Nephron (organoid): Measurements from ENCODE around the gene CHRM4.

Experiments used
- H3K27ac Mint-ChIP-seq, 3 experiments: 2 replicates each; pipeline ENCODE4 v1.8.0; 2020; ENCODE audit warnings: mixed read lengths in 3 of 3, mild to moderate bottlenecking in 2 of 3, moderate library complexity in 1 of 3
- H3K27me3 Mint-ChIP-seq: 2 replicates; pipeline ENCODE4 v1.8.0; 2021; ENCODE audit warnings: low read depth, mild to moderate bottlenecking, moderate library complexity, mixed read lengths
- H3K36me3 Mint-ChIP-seq: 2 replicates; pipeline ENCODE4 v1.8.0; 2020; ENCODE audit warnings: low read depth, mixed read lengths
- H3K4me1 Mint-ChIP-seq: 2 replicates; pipeline ENCODE4 v1.8.0; 2020; ENCODE audit warnings: mixed read lengths
- H3K4me3 Mint-ChIP-seq, 3 experiments: 2 replicates each; pipeline ENCODE4 v1.8.0; 2020; ENCODE audit warnings: mild to moderate bottlenecking in 3 of 3, mixed read lengths in 3 of 3, moderate library complexity in 2 of 3
- H3K9me3 Mint-ChIP-seq: 2 replicates; pipeline ENCODE4 v1.8.0; 2020; ENCODE audit warnings: mixed read lengths
- TF ChIP-seq, protein P1 (sequence below), 3 experiments: fragments of 200-600 bp; sonication (generic); IDR thresholded peaks; one replicate each; pipeline ENCODE4 v1.5.0; 2021; ENCODE audit warnings: antibody characterized with exemption in 3 of 3; ENCODE audit not compliant: unreplicated experiment in 3 of 3

The CHRM4 gene

DNA sequence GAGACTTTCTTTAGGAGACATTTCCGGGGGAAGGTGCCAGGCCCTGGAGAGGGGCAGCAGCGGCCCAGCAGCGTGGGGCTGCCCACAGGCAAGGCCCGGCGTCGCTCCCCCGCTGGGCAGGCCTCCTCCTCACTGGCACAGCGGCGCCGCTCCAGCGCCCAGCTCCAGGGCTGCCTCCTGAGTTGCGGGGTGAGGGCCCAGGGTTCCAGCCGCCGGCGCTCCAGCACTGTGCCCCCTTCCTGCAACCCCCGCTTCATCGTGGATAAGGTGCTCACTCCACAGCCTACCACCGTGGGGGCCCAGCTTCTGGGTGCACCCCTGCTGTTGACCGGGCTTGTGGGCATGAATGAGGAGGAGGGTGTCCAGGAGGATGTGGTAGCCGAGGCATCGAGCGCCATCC lies 25.3 kb downstream of the CHRM4 start:
- H3K9me3 Mint-ChIP-seq, result no peaks in the 10 kb centered on the region

DNA sequence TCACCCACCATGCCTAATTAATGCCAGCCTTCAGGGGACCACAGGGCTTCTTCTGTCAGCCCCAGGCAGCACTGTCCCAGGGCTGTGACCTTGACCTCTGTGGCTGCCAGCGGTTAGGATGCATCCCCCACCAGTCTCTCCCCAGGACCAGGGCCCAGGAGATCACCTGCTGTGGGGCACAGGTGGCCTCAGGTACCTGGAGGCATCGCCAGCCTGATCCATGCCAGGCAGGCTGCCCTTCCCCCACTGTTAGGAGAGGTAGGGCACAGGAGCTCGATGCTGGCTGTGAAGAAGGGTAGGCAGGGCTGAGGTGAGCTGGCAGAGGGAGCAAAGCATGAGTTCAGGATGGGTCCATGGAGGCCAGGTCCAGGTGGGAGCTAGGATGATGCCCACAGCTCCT lies 26.8 kb downstream of the CHRM4 start:
- no peaks in the 10 kb centered on the region for H3K9me3 Mint-ChIP-seq
- peaks cover 59% of the 10 kb centered on the region for H3K4me1 Mint-ChIP-seq
- peak overlapping the region in 1 of 3 experiments; percentile 61 for H3K27ac Mint-ChIP-seq
- H3K4me3 Mint-ChIP-seq, result peak overlapping the region in 1 of 3 experiments; percentile 29
- H3K27me3 Mint-ChIP-seq, result no peaks in the 10 kb centered on the region
- H3K36me3 Mint-ChIP-seq, result peaks cover 7% of the 10 kb centered on the region
- TF ChIP-seq, protein P1, sequence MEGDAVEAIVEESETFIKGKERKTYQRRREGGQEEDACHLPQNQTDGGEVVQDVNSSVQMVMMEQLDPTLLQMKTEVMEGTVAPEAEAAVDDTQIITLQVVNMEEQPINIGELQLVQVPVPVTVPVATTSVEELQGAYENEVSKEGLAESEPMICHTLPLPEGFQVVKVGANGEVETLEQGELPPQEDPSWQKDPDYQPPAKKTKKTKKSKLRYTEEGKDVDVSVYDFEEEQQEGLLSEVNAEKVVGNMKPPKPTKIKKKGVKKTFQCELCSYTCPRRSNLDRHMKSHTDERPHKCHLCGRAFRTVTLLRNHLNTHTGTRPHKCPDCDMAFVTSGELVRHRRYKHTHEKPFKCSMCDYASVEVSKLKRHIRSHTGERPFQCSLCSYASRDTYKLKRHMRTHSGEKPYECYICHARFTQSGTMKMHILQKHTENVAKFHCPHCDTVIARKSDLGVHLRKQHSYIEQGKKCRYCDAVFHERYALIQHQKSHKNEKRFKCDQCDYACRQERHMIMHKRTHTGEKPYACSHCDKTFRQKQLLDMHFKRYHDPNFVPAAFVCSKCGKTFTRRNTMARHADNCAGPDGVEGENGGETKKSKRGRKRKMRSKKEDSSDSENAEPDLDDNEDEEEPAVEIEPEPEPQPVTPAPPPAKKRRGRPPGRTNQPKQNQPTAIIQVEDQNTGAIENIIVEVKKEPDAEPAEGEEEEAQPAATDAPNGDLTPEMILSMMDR (IDR thresholded peaks at IDR 0.05; ENCODE audit: unreplicated experiment in 3 of 3), result no peak

More for the DNA sequence above, 25.3 kb downstream of the CHRM4 start:
- Mint-ChIP-seq H3K4me3 (no peak overlapping the region), H3K27ac (no peak overlapping the region), H3K27me3 (no peaks in the 10 kb centered on the region), H3K4me1 (peaks cover 59% of the 10 kb centered on the region), H3K36me3 (peaks cover 11% of the 10 kb centered on the region)
- TF ChIP-seq, protein P1 (IDR thresholded peaks at IDR 0.05; ENCODE audit: unreplicated experiment in 3 of 3), result no peak

DNA sequence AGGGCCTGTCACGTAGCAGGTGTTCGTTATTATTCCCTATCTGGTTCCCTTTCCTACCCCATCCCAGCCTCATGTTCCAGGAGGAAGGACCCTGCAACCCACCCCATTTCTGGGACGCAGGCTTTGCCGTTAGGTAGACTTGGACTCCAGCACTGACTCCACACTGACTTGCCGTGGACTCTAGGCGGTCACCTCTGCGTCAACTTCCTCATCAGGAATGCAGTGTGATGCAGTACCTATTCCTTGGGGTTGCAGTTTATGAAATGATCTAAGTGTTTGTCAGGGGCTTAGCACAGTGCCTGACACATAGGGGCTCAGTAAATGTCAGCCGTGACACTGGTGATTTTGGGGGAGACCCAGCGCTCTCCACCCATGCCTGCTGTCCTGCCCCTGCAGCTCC lies 27.5 kb downstream of the CHRM4 start:
- peaks cover 53% of the 10 kb centered on the region for H3K4me1 Mint-ChIP-seq
- H3K9me3 Mint-ChIP-seq, result no peaks in the 10 kb centered on the region
- peak overlapping the region in 2 of 3 experiments; percentile 23 to 69 for H3K4me3 Mint-ChIP-seq
- peak overlapping the region; percentile 32 to 70 (median 54) for H3K27ac Mint-ChIP-seq
- no peaks in the 10 kb centered on the region for H3K27me3 Mint-ChIP-seq
- TF ChIP-seq, protein P1 (IDR thresholded peaks at IDR 0.05; ENCODE audit: unreplicated experiment in 3 of 3), result no peak
- H3K36me3 Mint-ChIP-seq, result peaks cover 4% of the 10 kb centered on the region

DNA sequence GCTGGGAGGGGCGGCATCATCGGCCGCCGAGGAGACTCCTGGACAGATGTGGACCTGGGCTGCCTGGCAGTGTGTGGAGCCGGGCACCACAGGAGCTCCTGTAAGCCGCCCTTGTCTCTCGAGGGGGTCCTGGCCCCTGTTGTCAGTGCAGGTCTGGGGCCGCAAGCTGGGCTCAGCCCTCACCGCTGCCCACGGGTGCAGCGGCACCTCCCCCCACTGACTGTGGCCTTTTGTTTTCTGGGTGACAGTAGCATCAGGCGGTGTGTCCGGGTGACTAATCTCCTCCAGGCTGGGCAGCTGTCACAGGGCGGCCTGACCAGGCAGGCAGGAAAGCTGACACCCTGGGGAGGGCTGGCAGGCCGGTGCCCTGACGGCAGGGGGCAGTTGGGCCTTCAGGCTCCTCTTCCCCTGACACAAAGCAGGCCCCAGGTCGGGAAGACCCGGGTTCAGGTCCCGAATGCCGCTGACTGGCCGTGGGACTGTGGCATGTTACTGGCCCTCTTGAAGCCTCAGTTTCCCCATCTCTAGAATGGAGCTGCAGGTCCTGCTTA lies 28.0 kb downstream of the CHRM4 start:
- TF ChIP-seq, protein P1 (IDR thresholded peaks at IDR 0.05; ENCODE audit: unreplicated experiment in 3 of 3), result no peak
- peaks cover 3% of the 10 kb centered on the region for H3K36me3 Mint-ChIP-seq
- peak overlapping the region in 2 of 3 experiments; percentile 23 to 69 for H3K4me3 Mint-ChIP-seq
- H3K27ac Mint-ChIP-seq, result peak overlapping the region; percentile 32 to 70 (median 54)
- H3K4me1 Mint-ChIP-seq, result peaks cover 51% of the 10 kb centered on the region
- H3K27me3 Mint-ChIP-seq, result no peaks in the 10 kb centered on the region
- no peaks in the 10 kb centered on the region for H3K9me3 Mint-ChIP-seq

DNA sequence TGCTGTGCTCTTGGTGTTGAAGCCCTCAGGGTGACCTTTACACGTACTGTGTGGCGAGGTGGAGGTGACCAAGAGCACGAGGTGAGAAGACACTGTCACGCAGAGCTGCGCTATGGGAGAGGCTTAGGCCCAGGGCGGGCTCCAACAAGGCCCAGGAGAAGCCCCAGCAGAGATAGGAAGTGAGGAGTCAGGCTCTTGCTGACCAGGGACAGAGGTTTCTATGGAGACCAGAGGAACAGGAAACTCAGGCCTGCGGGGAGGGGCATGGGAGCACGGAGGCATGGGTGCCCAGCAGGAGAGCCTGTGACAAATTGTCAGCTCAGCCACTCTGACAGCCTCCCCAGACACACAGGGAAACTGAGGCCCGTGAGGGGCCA lies 28.6 kb downstream of the CHRM4 start:
- no peaks in the 10 kb centered on the region for H3K9me3 Mint-ChIP-seq
- H3K27me3 Mint-ChIP-seq, result no peaks in the 10 kb centered on the region
- peaks cover 46% of the 10 kb centered on the region for H3K4me1 Mint-ChIP-seq
- peak overlapping the region; percentile 29 to 74 (median 48) for H3K4me3 Mint-ChIP-seq
- TF ChIP-seq, protein P1 (IDR thresholded peaks at IDR 0.05; ENCODE audit: unreplicated experiment in 3 of 3), result no peak
- peak overlapping the region; percentile 40 to 84 (median 70) for H3K27ac Mint-ChIP-seq
- no peaks in the 10 kb centered on the region for H3K36me3 Mint-ChIP-seq
